Activated CD4-positive, alpha-beta T cell treated with anti-CD3 and anti-CD28 coated beads for 48 hours (primary cell): ENCODE measurements around the gene KHSRP.
A peak's percentile ranks its signal among the peaks of the same experiment; 100 is the strongest.
"Not testable (repeated sequence)": the region's sequence is repeated elsewhere in the genome, so short reads cannot be mapped to it uniquely, and the experiment has no call there.

Experiments
- DNase-seq: peaks from one replicate; pipeline ENCODE4 v3.0.0-alpha.2; 2020

The KHSRP gene

DNA sequence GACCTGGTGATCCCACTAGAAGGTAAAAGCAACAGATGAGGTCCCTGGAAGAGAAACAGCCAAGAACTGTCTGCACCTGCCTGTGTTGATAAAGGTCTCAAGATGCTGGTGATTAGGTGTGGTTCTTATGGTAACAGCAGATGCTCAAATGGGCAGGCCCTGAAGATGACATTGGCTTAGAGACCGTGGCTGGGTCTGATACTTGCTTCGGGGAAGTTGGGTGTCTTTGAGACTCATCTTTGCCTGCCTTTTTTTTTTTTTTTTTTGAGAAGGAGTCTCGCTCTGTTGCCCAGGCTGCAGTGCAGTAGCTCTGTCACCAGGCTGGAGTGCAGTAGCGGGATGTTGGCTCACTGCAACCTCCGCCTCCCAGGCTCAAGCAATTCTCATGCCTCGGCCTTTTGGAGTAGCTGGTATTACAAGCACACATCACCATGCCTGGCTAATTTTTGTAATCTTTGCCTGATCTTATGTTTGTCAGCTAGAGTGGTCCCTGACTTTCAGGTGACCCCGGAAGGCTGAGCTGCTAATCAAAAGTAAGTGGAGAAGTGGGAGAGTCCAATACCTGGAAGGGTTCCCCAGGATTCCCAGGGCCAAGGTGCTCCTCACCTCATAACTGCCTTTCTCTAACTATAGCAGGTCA, 27.1 kb upstream of the KHSRP start:
- DNase-seq: no peak

DNA sequence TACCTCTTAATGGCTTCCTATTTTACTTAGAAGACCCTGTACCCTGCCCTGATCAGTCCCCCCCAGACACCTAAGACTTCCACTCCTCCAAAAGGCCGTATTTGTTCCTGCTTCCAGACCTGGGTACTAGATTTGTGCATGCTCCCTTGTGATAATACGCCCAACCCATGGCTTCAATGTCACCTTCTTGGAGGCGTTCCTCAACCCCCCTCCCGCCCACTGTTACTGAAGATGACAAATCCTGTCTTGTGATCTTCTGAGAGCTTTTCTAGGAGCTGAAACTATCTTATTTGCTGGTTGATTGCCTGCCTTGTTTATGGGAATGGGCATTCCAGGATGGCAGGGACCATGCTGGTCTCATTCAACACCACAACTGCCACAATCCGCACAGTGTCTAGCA, 25.6 kb upstream of the KHSRP start:
- DNase-seq: no peak

DNA sequence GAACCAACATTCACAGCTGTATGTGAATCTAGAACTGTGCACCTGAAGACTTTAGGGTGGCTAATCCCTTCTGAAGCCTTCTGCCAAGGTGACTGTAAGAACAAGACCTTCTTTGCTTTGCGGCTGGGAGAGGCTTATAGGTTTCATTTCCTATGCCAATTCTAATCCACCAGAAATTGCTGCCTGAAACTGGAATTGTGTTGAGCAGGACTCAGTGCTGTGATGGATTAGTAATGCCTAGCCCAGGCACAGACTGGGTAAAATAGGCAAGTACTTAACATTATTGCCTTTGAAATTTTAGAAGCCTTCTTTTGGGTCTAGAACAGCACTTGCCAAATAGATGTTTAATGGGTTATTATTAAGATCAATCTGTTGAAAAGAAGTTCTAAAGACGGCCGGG, 23.4 kb upstream of the KHSRP start:
- no peak for DNase-seq

DNA sequence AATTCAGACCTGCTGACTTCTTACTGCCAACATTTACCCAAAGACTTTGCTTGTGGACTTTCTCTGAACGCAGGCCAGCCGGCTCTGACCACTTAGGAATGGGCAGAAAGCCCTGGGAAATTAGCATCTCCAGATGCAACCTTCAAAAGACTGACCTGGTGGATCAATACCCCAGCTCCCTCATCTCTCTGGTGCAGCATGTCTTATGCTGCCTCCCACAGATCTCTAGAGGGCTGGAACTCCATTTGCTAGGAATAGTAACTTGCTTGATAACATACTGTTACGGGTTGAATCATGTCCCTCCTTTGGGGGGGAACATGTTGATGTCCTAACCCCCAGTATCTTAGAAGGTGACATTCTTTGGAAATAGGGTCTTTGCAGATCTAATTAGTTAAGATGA, 21.8 kb upstream of the KHSRP start:
- DNase-seq: no peak

DNA sequence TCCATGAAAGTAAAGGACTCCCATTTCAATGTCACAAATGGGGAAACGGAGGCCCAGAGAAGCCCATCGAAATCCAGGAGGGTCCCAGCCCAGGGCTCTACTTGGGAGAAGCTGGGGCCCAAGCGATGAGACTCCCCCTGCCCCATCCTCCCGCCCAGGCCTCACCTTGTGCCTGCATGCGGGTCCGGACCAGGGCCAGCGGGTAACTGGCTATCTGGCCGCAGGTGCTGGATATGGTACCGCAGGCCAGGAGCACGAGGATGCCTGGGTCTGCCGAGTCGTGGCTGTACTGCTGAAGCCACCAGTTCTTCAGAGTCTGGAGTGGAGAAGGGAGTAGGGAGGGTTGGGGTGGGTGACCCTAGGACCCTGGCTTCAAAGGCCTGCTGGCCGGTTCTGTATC, 19.4 kb upstream of the KHSRP start:
- DNase-seq: no peak

DNA sequence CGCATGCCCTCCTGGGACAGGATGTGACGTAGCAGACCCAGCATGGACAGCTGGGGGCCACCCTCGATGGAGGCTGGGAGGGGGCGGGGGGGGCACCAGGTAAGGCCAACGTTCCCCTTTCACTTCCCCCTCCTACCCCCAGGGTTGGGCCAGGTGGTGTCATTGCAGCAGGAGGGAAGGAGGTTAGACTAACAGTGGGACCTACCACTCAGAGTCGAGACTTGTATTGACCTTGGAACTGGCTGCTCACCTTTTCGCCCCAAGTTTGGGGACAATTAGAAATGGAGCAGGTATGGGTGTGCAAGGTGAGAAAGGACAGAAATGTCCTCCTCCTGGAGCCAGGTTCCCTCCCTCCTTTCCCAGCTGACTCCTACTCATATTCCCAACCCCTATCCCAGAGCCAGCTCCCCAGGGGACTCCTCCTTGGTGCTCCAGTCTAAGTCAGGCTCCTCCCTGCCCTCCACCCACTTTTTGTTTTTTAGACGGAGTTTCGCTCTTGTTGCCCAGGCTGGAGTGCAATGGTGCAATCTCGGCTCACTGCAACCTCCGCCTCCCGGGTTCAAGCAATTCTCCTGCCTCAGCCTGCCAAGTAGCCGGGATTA, 17.6 kb upstream of the KHSRP start:
- DNase-seq: no peak

DNA sequence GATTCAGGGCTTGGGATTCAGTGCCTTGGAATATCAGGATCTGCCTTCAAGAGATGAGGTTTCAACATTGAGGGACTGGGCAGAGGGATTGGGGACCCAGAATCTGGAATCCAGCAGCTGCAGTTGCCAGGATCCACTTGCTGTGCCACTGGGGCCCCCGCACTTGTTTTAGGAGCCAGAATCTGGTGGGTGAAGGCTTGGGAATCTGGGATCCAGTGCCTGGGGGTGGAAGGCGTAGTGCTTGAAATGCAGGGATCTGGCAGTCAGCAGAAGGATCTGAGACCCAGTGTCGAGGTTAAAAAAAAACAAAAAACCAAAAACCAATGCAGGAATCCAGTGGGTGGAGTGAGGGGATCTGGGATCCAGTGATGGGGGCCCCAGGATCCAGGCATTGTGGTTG, 16.3 kb upstream of the KHSRP start:
- DNase-seq: no peak

DNA sequence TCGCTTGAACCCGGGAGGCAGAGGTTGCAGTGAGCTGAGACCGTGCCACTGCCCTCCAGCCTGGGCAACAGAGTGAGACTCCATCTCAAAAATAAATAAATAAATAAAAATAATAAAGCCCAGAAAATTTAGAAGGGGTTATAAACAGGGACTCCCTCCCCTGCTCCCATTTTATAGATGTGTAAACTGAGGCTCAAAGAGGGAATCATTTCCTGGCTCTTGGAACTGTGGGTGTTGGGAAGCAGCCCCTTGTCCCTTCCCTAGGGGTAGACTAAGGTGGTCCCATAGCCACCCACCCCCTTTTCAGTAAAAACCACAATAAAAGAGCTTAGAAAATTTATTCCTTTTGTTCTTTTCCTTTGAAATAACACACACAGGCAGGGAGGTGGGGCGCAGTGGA, 15.1 kb upstream of the KHSRP start:
- no peak for DNase-seq

DNA sequence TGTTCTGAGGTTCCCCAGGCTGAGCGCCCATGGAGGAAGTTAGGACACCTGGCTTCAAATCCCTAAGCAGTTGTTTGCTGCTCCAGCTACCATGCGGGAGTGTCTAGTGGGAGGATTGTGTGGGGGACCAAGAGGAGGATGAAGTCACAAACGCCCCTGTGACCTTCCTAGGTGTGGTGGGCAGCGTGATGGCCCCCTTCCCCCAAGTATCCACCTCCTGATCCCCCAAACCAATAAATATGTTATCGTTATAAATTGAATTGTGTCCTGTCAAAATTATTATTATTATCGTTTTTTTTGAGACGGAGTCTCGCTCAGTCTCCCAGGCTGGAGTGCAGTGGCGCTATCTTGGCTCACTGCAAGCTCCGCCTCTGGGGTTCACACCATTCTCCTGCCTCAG, 9.1 kb upstream of the KHSRP start, which contains the start of gene SLC25A41:
Gene SLC25A41, minus strand, starts transcription at position 101 of the 400 bp plus-strand sequence. Its CDS starts 70 bp downstream, at position 31.
- DNase-seq: no peak

DNA sequence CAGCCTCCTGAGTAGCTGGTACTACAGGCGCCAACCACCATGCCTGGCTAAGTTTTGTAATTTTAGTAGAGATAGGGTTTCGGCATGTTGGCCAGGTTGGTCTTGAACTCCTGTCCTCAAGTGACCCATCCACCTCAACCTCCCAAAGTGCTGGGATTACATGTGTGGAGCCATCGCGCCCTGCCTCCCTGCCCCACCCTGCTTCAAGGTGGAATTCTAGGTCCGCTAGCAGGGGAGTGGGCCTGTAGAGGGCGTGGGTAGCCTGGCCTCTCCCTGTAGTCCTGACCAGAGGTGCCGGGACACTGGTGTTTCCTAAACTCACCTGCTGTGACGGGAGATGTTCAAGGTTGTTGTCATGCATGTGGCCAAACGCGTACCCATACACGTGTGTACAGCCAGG, 8.6 kb upstream of the KHSRP start:
- DNase-seq: no peak

DNA sequence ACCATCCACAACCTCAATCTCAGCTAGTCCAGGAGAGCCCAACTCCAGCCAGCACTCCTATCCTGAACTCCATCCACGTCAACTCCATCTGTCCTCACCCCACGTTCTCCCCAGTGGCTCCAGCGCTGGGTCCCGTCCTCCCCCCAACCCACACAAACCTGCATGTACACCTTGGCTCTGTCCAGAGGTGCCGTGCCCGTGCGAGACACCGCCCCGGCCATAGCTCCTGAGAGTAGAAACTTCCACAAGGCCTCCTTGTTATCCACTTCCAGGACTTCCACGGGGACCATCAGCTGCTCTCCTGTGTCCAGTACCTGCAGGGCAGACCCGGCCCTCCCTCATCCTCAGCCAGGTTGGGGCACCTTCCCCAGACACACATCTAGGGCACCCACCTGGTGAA, 7.3 kb upstream of the KHSRP start:
- no peak for DNase-seq

DNA sequence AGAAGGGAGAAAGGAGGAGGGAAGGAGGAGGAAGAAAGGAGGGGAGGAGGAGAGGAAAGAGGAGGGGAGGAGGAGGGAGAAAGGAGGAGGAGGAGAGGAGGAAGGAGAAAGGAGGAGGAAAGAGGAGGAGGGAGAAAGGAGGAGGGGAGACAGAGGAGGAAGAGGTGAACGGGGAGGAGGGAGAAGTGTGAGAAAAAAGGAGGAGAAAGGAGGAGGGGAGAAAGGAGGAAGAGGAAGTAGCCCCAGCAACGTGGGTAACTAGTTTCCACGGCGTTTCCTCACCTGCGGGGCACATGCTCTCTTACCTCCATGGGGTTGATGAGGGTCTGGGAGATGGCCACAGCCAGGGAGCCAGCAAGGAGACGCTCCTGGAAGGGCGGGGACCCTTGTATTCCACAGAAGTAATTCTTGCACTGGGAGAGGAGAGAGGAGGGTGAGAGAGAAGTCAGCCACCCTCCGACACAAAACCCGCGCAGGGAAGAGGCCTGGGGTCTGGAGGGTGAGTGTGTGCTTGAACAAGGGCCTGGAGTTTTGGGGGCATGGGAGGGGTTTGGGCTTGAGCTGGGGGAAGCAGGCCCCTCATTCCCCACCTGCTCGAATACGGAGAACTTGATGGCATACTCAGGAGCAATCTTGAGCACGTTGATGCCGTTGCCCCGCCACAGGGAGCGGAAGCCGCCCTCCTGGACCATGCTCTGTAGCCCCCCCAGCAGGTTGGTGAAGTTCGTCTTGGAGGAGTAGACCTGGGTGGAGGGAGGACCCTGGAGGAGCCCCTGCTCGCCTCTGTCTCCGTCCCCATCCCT, 5.0 kb upstream of the KHSRP start:
- DNase-seq: no peak

DNA sequence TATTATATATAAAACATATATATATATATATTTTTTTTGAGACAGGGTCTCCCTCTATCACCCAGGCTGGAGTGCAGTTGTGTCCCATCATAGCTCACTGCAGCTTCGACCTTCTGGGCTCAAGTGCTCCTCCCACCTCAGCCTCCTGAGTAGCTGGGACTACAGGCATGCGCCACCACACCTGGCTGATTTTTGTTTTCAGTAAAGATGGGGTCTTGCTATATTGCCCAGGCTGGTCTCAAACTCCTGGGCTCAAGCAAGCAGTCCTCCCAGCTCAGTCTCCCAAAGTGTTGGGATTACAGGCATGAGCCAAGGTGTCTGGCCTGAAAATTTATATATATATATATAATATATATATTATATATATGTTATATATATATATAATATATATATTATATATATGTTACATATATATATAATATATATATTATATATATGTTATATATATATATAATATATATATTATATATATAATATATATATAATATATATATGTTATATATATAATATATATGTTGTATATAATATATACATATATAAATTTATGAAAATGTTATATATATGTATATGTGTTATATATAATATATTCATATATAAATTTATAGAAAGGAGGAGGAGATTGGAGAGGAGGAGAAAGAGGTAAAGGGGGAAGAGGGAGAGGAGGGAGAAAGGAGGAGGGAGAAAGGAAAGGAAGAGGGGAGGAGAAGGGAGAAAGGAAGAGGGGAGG, 4.2 kb upstream of the KHSRP start:
- DNase-seq: not testable (repeated sequence)

DNA sequence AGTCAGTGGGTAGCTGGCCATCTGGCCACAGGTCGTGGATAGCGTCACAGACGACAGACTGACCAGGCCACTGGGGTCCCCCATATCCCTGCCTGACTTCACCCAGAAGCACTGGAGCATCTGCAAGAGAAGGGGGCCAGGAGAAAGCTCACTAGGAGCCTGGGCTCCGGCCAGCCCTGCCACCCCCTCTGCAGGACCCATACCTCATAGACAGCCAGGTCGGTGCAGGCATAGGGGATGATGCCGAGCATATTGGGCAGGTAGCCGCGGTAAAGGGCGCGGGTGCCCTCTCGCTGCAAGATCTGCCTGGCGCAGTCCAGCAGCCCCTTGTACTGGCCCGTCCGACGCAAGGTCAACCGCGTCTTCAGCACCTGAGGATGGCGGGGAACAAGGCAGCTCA, 2.5 kb upstream of the KHSRP start:
- no peak for DNase-seq

DNA sequence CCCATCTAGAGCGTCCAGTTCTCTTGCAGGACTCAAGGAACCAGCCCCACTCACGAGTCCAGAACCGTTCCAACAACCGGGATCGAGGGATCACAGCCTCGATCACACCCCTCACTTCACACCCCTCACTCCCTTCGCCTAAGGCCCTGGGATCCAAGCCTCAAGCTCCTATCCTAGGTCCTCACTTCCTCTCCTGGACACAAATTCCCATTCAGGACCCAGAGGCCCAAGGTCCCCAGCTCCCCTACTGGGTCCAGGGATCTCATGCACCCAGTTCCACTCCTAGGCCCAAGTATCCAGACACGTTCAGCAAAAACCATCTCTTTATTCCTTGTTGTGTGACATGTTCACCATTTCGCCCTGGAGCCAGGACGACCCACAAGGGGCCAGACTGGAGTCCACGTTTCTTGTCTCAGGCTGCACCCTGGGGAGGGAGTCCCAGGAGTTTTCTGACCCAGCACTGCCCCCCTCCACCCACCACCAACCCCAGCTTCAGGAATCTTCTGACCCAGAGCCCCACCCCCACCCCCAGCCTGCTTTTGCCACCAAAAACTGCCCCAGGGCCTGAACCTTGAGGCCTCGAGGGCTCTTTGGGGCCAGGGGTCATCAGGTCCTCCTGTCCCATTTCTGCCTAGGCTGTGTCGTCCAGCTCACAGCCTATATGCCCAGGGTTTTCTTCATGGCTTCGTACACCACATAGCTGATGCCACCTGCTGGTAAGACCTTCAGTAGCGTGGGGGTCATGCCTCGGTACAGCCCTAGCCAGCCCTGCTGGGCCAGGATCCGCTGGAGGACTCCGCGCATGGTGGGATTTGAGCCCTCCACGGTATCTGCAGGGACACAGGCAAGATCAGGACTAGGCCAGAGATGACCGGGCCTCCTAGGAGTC, 1.4 kb upstream of the KHSRP start:
- no peak for DNase-seq

DNA sequence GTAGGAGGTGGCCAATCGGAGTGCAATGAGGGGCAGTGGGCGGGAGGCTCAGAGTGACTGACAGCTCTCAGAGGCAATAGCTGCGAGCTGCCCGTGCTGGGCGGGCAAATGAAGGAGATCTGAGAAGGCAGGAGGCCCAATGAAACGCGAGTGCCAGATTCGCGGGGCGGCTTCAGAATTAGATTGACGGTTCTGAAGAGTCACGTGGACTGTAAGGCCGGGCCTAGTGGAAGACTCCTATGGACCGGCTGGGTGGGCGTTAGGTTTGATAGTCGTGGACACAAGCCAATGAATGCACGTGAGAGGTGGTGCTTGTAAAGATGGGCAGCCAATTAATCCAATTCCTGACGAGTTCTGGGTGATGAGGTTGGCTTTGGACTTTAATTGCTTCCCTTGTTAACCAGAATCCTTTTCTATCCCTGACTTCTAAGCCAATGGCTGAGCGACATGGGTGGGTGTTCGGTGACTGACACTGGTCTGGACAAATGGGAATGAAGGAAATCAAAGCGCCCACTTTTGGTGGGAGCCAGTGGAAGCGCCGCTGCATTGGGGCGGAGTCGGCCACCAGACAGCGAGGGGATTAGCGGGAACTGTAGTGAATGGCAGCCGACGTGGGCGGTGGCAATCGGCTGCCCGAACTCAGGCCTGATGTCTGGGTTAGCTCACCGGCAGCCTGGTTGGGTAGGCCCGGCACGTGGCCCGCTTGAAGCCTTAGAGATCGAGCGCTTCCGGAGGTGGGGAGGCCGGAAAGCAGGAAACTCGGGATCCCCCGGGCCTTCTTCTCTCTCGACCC, 524 bp upstream of the KHSRP start:
- peak; percentile 100 for DNase-seq

DNA sequence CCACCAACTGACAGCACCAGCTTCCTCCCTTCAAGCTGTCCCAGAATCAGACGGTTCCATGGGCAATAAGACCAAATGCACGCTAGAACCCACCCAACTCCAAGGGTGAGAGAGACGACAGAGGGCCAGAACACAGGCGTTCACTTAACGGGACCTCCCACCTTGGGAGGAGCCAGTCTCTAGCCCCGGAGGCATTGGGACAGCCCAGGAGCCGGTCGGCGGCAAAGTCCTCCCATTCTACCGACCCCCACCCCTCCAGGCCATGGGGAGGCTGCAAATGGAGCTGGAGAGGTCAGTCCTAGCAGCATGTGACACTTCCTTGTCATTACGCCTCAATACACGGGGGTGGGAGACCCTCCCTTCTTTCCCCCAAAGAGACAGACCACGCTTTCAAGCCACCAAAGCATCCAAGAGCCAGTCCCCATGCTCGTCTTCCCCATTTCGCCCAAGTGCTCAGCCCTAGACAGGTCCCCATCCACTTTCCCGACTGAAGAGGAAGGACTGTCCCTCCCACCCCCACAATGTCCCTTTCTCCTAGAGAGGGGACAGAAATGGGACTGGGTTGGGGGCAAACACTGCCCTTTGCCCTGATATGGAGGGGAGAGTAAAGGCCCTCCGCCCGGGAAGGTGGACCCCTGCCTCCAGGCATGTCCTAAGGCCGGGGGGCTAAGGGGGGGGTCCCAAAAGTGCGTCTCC, 964 bp downstream of the KHSRP start:
- DNase-seq: peak; percentile 67

DNA sequence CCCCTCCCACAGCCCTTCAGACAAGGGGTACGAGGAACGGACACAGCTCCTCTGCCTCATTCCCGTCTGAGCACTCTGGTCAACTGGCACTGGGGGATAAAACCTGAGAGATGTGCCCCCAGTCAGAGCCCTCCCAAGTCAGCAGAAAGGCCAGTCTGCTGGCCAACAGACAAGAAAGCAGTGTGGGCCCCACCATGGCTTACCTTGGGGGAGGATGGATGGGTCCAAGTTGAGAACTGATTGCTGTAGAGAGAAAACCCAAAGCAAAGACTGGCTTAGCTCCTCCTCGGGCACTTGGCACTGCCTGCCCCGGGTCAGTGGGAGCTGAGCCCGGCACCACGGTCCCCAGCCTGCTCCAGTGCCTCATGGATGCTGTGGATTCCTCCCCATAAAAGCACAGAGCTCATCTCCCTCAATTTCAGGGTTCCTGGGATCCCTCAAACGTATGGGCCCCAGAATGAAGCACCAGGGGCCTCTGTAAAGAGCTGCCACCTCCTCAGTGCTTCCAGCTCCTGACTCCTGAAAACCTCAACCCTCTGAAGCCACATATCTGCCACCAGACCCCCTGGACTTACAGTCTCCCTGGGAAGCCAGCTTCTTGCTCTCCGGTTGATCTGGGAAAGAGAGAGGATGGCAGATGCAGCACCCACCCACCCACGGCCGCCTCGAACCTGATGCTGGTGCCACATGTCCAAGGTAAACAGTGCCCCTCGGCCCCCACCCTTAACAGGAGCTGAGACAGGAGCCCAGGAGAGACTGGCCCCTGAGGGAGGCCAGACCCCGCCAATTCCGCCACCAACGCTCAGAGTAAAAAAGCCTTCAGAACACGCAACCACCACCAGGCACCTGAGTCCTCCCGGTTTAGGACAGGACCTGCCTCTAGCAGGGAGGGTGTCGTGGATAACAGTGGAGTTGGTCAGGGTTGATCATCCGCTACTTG, 3.3 kb downstream of the KHSRP start:
- DNase-seq: no peak

DNA sequence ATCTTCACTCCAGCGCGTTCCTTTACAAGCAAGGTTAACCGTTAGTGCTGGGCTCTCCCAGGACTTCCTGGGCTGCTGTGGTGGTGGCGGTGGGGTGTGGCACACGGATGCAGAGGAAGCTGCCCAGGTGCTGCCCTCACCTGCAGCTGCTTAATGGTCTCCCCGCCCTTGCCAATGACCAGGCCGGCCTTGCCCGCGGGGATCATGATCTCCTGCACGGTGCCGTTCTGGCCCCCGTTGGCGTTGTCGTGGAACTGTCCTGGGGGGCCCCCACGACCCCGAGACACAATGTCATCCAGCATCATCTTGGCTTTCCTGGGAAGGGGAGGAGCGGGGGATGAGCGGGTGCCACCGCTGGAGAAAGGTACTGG, 6.1 kb downstream of the KHSRP start:
- no peak for DNase-seq
